HG02678 (cell line): ENCODE data around the gene ZMIZ1.
A peak's percentile ranks its signal among the peaks of the same experiment; 100 is the strongest.

Source experiments
- ATAC-seq: cut with Tn5 transposase; IDR thresholded peaks from one replicate; pipeline ENCODE4 v1.9.1; 2021; ENCODE audit warnings: mild to moderate bottlenecking, moderate library complexity; ENCODE audit not compliant: unreplicated experiment

Gene ZMIZ1

GRCh38 chr10:79196470-79197461, 128.0 kb downstream of the ZMIZ1 start:
- ATAC-seq = peak; percentile 55

- ATAC-seq = no peak
These were observed 128.8 kb downstream of the ZMIZ1 start for GRCh38 chr10:79197558-79197957.

GRCh38 chr10:79200346-79200745, 131.6 kb downstream of the ZMIZ1 start:
- ATAC-seq = no peak

- no peak for ATAC-seq
These were observed 132.9 kb downstream of the ZMIZ1 start for GRCh38 chr10:79201706-79202105.

- no peak for ATAC-seq
These were observed 133.6 kb downstream of the ZMIZ1 start for GRCh38 chr10:79202188-79203013.

- ATAC-seq = no peak
These were observed 134.4 kb downstream of the ZMIZ1 start for GRCh38 chr10:79203014-79203644.

GRCh38 chr10:79203833-79204232, 135.1 kb downstream of the ZMIZ1 start:
- ATAC-seq = no peak

- no peak for ATAC-seq
These were observed 137.7 kb downstream of the ZMIZ1 start for GRCh38 chr10:79206300-79207095.

GRCh38 chr10:79207096-79207357, 138.3 kb downstream of the ZMIZ1 start:
- no peak for ATAC-seq

- no peak for ATAC-seq
These were observed 139.0 kb downstream of the ZMIZ1 start for GRCh38 chr10:79207726-79208125.

GRCh38 chr10:79208251-79208983, 139.7 kb downstream of the ZMIZ1 start:
- ATAC-seq = no peak

- no peak for ATAC-seq
These were observed 140.6 kb downstream of the ZMIZ1 start for GRCh38 chr10:79209340-79209739.

GRCh38 chr10:79209831-79210230, 141.1 kb downstream of the ZMIZ1 start:
- no peak for ATAC-seq

GRCh38 chr10:79210672-79211071, 141.9 kb downstream of the ZMIZ1 start:
- ATAC-seq = no peak

GRCh38 chr10:79211616-79212015, 142.8 kb downstream of the ZMIZ1 start:
- ATAC-seq = no peak

GRCh38 chr10:79215531-79215930, 146.8 kb downstream of the ZMIZ1 start:
- no peak for ATAC-seq

GRCh38 chr10:79219322-79219957, 150.7 kb downstream of the ZMIZ1 start:
- ATAC-seq = no peak

GRCh38 chr10:79220307-79220706, 151.5 kb downstream of the ZMIZ1 start:
- ATAC-seq = no peak
